ENCODE data around the gene FSHR. TPM values are rescaled to one million over a fixed set of nuclear protein-coding genes. Genes with fewer than 3 reads are reported as not detected.
A peak's percentile ranks its signal among the peaks of the same experiment; 100 is the strongest.

Gene FSHR
- total and polyA plus RNA-seq, 2 of the 4 experiments (the other 2 are of a cell fraction): not detected

DNA sequence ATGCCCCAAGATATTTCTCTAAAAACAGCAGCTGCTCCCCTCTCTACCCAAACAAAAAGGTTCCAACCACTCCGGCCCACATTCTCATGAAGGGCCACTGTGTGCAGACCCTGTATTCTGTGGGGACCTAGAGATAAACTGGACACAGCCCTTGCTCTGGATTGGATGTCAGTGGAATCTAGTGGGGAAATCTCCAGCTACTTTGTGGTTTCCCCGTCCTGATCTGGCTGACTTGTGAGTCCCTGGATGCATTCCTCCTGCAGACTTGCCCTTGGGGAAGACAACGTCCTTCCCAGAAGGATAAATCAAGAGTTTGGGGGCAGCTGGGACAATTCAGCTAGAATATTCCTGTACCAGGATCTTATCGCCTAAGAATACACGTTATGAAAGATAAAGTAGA lies 151.1 kb downstream of the FSHR start:
- Histone ChIP-seq H2AK9ac (replicated peaks; ENCODE audit: low read depth, low read length, poor library complexity) (no peak overlapping the region), H3K18ac (ENCODE audit: low read depth, low read length) (no peak overlapping the region), H2BK120ac (ENCODE audit: low read depth, low read length) (no peak overlapping the region), H3K27ac (ENCODE audit: insufficient read depth, low read length) (no peak overlapping the region), H3K4me2 (ENCODE audit: low read depth, low read length) (no peak overlapping the region), H3K4me1 (ENCODE audit: control insufficient read depth, insufficient read depth, low read length) (no peaks in the 10 kb centered on the region), H3K9me3 (ENCODE audit: control insufficient read depth, insufficient read depth, low read length) (no peaks in the 10 kb centered on the region), H4K5ac (ENCODE audit: low read depth, low read length) (no peak overlapping the region), H3K4ac (ENCODE audit: low read depth, low read length) (no peak overlapping the region), H3K27me3 (ENCODE audit: control insufficient read depth, insufficient read depth, low read length) (no peaks in the 10 kb centered on the region), H3K14ac (replicated peaks; ENCODE audit: low read depth, low read length) (no peak overlapping the region), H3K79me1 (ENCODE audit: low read depth in 1 of 2, low read length in 2 of 2) (no peaks in the 10 kb centered on the region), H4K20me1 (ENCODE audit: insufficient read depth, low read length) (no peaks in the 10 kb centered on the region), H2AFZ (replicated peaks; ENCODE audit: low read length, poor library complexity) (no peak overlapping the region), H2BK5ac (ENCODE audit: low read depth, low read length, poor library complexity, severe bottlenecking) (no peak overlapping the region), H3K4me3 (ENCODE audit: insufficient read depth, low read depth, low read length) (no peak overlapping the region), H4K91ac (ENCODE audit: insufficient read depth, low read depth, low read length) (no peak overlapping the region), H3K23ac (ENCODE audit: low read depth, low read length) (no peak overlapping the region), H4K8ac (ENCODE audit: low read depth in 2 of 2, low read length in 2 of 2) (no peak overlapping the region), H3K9me1 (ENCODE audit: insufficient read depth, low read length) (no peaks in the 10 kb centered on the region), H3K9ac (ENCODE audit: low read depth, low read length) (no peak overlapping the region), H2AK5ac (ENCODE audit: low read depth, low read length) (no peak overlapping the region), H3K36me3 (ENCODE audit: control insufficient read depth, insufficient read depth, low read length) (no peaks in the 10 kb centered on the region), H2BK20ac (ENCODE audit: low read depth, low read length) (no peak overlapping the region), H2BK15ac (ENCODE audit: low read depth, low read length) (no peak overlapping the region), H3K56ac (ENCODE audit: extremely low read depth, insufficient read depth, low read length) (no peak overlapping the region)
- in situ Hi-C loops (cut with MboI; ENCODE audit: low sequenced_read_pairs): no loop called here
- intact Hi-C loops (cut with micrococcal nuclease): no loop called here
- dilution Hi-C loops (cut with HindIII; ENCODE audit: low sequenced_read_pairs, unreplicated experiment): no loop called here
- ChIA-PET CTCF (interaction anchor here (0.7 to 0.9 kb wide), 2 partner anchors 10 to 19 kb away, joined by 3 read pairs; no protein-coding TSS in a partner anchor), POLR2A (ENCODE audit: unreplicated experiment) (no interaction called here)
- WGBS, 2 experiments (ENCODE audit: extremely low coverage in 2 of 2, insufficient read length in 1 of 2): no CpG with 5 or more reads among the region's 5 CpGs
- ATAC-seq (ENCODE audit: low read depth) (peak; percentile 27; the same call in 1 of the 2 replicates), DNase-seq (no peak)
- no TSS peak for BruUV-seq (replicated peaks)
- TF ChIP-seq SMC3 (IDR thresholded peaks at IDR 0.05; ENCODE audit: low read depth, low read length) (no peak), POLR2A (IDR thresholded peaks at IDR 0.05; ENCODE audit: low read depth, low read length) (no peak), NFE2L2 (IDR thresholded peaks at IDR 0.05; ENCODE audit: low read depth, low read length) (no peak), CHD1 (IDR thresholded peaks at IDR 0.05; ENCODE audit: low read depth, low read length) (no peak), ELK1 (IDR thresholded peaks at IDR 0.05; ENCODE audit: borderline replicate concordance, low read depth, low read length) (no peak), BHLHE40 (IDR thresholded peaks at IDR 0.05; ENCODE audit: low read depth, low read length) (no peak), RCOR1 (IDR thresholded peaks at IDR 0.05; ENCODE audit: insufficient replicate concordance, low read length) (no peak), MXI1 (IDR thresholded peaks at IDR 0.05; ENCODE audit: borderline replicate concordance, low read depth, low read length) (no peak), RFX5 (IDR thresholded peaks at IDR 0.05; ENCODE audit: low read depth, low read length) (no peak), CEBPB (IDR thresholded peaks at IDR 0.05; ENCODE audit: low read depth, low read length) (no peak), MAFK (IDR thresholded peaks at IDR 0.05; ENCODE audit: low read depth, low read length) (no peak), RAD21 (IDR thresholded peaks at IDR 0.05; ENCODE audit: low read length) (no peak), FOS (IDR thresholded peaks at IDR 0.05; ENCODE audit: low read depth, low read length) (no peak), MAZ (IDR thresholded peaks at IDR 0.05; ENCODE audit: borderline replicate concordance, low read depth, low read length) (no peak)
- TF ChIP-seq, protein P1, sequence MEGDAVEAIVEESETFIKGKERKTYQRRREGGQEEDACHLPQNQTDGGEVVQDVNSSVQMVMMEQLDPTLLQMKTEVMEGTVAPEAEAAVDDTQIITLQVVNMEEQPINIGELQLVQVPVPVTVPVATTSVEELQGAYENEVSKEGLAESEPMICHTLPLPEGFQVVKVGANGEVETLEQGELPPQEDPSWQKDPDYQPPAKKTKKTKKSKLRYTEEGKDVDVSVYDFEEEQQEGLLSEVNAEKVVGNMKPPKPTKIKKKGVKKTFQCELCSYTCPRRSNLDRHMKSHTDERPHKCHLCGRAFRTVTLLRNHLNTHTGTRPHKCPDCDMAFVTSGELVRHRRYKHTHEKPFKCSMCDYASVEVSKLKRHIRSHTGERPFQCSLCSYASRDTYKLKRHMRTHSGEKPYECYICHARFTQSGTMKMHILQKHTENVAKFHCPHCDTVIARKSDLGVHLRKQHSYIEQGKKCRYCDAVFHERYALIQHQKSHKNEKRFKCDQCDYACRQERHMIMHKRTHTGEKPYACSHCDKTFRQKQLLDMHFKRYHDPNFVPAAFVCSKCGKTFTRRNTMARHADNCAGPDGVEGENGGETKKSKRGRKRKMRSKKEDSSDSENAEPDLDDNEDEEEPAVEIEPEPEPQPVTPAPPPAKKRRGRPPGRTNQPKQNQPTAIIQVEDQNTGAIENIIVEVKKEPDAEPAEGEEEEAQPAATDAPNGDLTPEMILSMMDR (conservative IDR thresholded peaks at IDR 0.05; ENCODE audit: low read depth, low read length): no peak
- TF ChIP-seq, protein P2, sequence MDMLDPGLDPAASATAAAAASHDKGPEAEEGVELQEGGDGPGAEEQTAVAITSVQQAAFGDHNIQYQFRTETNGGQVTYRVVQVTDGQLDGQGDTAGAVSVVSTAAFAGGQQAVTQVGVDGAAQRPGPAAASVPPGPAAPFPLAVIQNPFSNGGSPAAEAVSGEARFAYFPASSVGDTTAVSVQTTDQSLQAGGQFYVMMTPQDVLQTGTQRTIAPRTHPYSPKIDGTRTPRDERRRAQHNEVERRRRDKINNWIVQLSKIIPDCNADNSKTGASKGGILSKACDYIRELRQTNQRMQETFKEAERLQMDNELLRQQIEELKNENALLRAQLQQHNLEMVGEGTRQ (IDR thresholded peaks at IDR 0.05; ENCODE audit: low read depth, low read length): no peak

Measured in IMR-90 (cell line).